HG03575 (cell line): ENCODE data around the gene KLHL22.
"Not testable (repeated sequence)": the region's sequence is repeated elsewhere in the genome, so short reads cannot be mapped to it uniquely, and the experiment has no call there.

Experiments
- ATAC-seq: cut with Tn5 transposase; IDR thresholded peaks from one replicate; pipeline ENCODE4 v1.9.1; 2021; ENCODE audit not compliant: unreplicated experiment, insufficient number of reproducible peaks, low FRiP score; ENCODE audit errors: extremely low read depth

KLHL22 gene

GRCh38 chr22:20507253-20508066 lies 11.9 kb upstream of the KLHL22 start, which contains the start of gene MED15:
Gene MED15 (plus strand): TSS chr22:20507610. CDS start chr22:20507679, 69 bp downstream.
- ATAC-seq, result peak; percentile 48

GRCh38 chr22:20506543-20507252 lies 11.1 kb upstream of the KLHL22 start:
- no peak for ATAC-seq

- not testable (repeated sequence) for ATAC-seq
These were observed 8.8 kb upstream of the KLHL22 start for GRCh38 chr22:20504293-20504922.

DNA sequence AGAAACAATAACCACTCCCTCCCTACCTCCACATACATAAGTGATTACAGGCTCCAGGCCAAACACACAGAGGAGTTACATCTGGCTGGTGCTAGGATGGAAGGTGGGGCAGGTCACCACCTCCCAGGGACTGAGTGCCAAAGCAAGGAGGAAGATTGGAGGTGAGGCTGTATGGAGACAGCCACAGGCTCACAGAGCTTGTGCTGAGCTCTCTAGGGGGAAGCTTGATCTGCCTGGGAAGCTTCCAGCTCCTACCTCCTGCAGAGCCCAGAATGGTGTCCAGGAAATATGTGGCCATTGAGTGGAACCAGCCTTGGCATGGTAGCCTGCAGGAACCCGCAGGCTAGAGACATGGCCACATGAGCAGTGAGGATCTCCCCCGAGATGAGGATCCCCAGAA lies 8.2 kb upstream of the KLHL22 start:
- ATAC-seq, result no peak

DNA sequence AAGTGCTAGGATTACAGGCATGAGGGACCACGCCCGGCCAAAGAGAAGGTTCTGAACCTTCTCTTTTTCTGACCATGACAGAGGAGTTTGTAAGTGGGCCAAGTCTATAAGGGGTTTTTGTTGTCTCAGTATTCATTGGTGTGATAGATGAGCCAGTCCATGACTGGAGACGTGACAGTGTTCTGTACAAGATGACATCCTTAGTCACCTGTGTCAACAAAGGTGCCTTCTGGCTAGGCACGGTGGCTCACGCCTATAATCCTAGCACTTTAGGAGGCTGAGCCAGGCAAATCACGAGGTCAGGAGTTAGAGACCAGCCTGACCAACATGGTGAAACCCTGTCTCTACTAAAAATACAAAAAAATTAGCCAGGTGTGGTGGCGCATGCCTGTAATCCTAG lies 4.2 kb upstream of the KLHL22 start:
- ATAC-seq, result no peak

DNA sequence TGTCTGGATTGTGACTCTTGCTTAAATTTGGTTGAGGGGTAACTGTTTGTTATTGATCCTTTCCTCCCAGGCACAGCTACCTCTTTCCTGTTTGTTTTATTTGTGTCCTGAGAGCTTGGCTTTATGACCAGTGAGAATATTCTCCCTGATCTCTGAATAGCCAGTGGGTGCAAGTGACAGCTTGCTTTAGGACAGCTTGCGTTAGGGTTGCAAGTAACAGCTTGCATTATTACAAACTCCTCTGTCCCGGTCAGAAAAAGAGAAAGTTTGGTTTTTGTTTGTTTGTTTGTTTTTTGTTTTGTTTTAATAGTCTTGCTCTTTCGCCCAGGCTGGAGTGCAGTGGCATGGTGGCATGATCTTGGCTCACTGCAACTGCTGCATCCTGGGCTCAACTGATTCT lies 3.3 kb upstream of the KLHL22 start:
- ATAC-seq, result no peak

- no peak for ATAC-seq
These were observed 1.8 kb upstream of the KLHL22 start for GRCh38 chr22:20497426-20497825.

GRCh38 chr22:20495861-20496681 lies 476 bp upstream of the KLHL22 start:
- no peak for ATAC-seq

- no peak for ATAC-seq
These were observed 4.2 kb downstream of the KLHL22 start for GRCh38 chr22:20491346-20491745.

DNA sequence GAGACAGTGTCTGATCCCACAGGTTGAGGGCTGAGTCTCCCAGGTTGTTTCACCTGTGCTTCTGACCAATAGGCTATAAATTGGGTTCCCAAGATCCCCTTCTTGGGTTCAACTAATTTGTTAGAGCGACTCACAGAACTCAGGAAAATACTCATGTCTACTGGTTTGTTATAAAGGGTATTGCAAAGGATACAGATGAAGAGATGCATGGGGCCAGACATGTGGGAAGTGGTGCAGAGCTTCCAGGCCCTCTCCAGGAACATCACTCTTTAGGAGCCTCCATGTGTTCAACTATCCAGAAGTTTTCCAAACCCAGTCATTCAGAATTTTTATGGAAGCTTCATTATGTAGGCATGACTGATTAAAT lies 4.7 kb downstream of the KLHL22 start:
- ATAC-seq, result no peak

DNA sequence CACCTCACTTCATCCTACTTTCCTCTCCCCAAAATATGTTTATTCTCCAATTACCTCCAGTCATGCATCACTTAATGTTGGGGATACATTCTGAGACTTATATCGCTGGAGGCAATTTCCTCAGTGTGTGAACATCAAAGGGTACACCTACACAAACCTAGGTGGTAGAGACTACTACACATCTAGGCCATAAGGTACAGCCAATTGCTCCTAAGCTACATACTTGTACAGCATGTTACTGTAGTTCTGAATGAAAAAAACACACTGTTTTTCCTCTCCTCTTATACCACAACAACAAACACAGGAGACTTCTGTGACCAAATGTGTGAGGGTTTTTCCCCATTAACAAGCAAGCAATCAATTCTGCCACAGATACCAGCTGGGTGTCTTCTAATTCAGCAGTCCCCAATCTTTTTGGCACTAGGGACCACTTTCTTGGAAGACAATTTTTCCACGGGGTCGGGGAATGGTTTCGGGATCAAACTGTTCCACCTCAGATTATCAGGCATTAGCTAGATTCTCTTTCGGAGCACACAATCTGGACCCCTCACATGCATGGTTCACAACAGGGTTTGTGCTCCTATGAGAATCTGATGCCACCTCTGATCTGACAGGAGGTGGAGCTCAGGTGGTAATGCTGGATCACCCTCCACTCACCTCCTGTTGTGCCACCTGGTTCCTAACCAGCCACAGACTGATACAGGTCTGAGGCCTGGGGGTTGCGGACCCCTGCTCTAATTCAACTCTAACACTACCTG lies 5.2 kb downstream of the KLHL22 start:
- no peak for ATAC-seq

- no peak for ATAC-seq
These were observed 6.6 kb downstream of the KLHL22 start for GRCh38 chr22:20488946-20489345.

DNA sequence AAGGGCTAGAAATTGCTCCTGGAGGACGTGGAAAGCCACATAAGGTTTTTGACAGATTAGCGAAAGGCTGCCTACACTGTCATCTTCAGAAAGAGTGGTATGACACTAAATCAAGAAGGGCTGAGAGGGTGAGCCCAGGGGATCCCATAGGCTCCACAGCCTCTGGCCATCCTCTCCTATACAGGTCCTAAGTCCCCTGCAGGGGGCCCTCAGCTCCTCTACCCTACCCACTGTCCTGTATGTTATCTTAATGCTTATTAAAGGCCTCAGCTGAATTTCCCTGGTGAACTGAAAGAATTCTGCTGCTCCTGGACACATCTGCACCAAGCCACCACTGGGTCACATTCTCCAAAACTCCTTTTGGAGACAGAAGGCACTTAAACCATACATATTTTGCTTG lies 7.9 kb downstream of the KLHL22 start:
- ATAC-seq, result no peak

DNA sequence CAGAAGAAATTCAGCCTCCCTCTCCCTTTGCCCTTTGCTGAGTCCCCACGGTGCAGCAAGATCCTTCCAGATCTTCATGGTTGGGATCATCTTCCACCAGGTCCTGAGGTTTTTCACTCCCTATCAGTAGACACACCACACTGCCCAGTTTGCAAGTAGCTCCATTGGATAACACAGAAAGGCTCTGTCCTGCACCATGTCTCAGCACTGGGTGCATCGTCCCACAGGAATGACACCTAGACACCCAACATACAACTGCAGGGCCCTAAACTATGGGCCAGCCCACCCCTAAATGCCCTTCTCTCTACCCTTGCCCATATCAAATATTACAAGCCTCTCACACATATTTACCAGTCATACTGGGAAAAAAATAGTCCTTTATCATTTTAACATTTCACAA lies 9.4 kb downstream of the KLHL22 start:
- no peak for ATAC-seq

DNA sequence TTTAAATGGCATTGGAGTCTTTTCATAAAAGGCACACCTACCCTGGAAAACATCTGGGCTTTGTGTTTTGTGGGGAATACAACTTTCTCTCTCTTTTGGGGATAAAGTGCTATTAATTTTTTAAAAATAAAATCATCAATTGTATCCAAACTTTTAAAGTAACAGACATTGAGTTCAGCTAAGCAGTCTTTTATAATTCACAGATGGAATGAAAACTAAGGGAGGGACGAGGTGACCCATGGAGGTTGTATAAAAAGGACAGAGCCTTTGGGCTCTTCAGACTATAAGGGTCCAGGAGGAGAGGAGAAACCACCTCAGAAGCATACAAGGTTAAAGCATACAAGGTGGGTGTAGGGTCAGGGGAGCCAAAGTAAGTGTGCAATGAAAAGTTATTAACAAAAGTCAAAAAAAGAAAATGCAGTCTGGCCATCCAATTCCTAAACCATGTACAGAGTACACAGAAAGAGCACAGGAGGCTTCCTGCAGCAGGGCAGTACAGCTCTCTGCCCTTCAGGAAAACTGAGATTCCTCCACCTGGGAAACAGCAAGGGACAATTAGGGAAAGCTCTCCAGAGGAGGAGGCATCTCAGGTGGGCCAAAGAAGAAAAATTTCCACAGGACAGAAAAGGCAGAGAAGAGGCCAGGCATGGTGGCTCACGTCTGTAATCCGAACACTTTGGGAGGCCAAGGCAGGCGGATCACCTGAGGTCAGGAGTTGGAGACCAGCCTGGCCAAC lies 10.5 kb downstream of the KLHL22 start:
- no peak for ATAC-seq

GRCh38 chr22:20483771-20484170 lies 11.8 kb downstream of the KLHL22 start:
- ATAC-seq, result no peak

DNA sequence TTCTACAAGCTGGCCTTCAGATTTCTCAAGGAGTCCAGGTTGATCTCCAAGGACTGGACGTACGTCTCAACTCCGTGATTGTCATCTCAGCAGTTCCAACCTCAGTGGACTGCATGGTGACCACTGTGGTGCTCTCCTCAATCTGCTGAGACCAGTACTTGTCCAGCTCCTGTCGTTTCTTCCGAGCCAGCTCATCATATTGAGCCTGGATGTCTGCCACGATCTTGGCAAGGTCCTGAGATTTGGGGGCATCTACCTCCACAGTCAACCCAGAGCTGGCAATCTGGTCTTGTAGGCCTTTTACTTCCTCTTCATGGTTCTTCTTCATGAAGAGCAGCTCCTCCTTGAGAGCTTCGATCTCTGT lies 12.5 kb downstream of the KLHL22 start:
- not testable (repeated sequence) for ATAC-seq

DNA sequence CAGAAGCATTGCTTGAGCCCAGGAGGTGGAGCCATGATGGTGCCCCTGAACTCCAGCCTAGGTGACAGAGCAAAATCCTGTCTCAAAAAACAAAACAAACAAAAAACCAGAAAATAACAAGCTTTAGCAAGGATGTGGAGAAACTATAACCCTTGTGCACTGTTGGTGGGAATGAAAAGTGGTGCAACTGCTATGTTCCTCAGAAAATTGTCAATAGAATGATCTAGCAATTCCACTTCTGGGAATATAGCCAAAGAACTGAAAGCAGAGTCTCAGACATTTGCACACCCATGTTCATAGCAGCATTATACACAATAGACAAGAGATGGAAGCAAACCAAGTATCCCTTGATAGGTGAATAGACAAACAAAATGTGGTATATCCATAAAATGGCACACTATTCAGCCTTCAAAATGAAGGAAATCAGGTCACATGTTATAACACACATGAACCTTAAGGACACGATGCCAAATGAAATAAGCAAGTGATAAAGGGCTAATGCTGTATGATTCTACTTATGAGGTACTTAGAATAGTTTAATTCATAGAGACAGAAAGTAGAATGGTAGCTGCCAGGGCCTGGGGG lies 15.9 kb downstream of the KLHL22 start:
- ATAC-seq, result no peak
